Stimulated activated CD4-positive, alpha-beta T cell treated with anti-CD3 and anti-CD28 coated beads, Interleukin-2, amount 100 ng/mL, for 24 hours (primary cell): ENCODE data around the gene PLEKHM3.
"Not testable (repeated sequence)": the region's sequence is repeated elsewhere in the genome, so short reads cannot be mapped to it uniquely, and the experiment has no call there.

Experiments used
- DNase-seq, 2 donors: peaks; one replicate each; pipeline ENCODE4 v3.0.0-alpha.2; 2020

PLEKHM3 gene

DNA sequence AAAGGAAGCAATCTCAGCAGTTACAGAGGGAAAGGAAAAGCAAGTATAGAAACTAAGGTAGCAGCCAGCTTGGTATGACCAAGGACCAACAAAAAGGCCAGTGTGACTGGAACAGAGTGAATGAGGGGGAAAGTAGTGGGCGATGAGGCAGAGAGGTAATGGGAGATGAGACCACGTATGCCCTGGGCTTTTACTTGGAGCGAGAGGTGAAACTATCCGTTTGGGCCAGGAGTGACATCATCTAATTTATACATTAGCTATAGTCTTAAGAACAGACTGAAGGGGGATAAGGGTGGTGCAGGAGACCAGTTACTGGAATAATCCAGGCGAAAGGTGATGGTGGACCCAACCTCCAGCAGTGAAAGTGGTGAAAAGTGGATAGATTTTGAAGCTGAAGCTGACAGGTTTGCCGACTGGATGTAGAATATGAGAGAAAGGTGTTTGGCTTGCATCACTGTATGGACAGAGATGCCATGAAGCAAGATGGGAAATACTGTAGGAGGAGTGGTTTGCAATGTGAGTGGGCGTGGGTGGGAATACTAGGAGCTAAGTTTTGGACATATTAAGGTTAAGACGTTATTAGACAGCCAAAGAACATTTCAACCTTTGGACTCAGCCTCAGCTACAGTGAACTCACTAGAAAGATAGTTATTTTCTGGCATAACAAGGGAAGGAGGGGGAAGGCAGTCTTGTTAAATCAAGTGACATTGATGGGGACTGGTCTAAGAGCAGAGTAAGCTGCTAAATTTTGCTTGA lies 106.0 kb downstream of the PLEKHM3 start:
- no peak for DNase-seq

DNA sequence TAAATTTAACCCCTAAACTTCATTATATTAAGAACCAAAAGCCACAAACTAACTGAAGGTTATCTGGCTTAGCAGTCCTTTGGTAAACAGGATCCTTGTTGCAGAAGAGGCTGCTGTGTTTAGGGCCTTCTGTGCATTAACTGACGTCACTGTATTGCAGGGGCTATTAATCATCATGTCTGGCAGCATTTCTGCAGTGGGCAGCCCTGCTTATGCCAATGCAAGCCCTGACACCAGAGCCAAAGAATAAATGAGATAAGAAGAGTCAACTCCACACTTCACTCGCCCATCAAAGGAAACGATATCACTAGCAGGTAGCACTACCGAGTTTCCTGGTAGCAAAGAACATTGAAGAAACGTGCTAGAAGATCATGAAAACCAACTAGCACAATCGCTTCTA lies 110.6 kb downstream of the PLEKHM3 start:
- DNase-seq = no peak

DNA sequence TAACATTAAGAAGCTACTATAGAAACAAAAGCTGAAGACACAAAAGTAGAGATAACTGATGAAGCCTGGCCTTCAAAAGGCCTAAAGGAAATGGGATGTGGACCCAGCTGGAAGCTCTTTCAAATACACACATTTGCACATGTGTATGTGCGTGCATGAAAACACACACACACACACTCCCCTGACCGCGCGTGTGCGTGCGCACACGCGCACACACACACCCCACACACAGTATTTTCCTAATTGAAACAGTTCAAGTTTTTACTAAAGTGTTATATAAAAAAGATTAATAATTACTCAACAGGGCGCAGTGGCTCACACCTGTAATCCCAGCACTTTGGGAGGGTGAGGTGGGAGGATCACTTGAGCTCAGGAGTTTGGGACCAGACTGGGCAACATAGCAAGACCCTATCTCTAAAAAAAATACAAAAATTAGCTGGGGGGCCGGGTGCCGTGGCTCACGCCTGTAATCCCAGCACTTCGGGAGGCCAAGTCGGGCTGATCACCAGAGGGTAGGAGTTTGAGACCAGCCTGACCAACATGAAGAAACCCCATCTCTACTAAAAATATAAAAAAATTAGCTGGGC lies 111.5 kb downstream of the PLEKHM3 start:
- no peak for DNase-seq

DNA sequence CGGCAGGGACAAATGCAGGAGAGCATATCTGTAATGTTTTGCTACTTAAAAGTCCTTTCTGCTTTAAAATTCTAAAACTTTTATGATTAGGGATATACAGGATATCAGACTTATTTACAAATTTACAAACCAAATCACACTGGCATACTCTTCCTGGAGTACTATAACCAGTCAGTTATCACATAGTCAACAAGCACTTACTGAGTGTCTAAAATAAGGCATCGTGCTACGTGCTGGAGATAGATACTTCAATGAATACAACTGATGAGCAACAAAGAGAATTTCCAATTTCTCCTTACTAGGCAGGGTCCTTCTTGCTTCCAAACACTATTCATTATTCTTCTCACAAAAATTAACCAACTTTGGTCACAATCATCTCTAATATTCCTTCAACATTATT lies 113.5 kb downstream of the PLEKHM3 start:
- no peak for DNase-seq

DNA sequence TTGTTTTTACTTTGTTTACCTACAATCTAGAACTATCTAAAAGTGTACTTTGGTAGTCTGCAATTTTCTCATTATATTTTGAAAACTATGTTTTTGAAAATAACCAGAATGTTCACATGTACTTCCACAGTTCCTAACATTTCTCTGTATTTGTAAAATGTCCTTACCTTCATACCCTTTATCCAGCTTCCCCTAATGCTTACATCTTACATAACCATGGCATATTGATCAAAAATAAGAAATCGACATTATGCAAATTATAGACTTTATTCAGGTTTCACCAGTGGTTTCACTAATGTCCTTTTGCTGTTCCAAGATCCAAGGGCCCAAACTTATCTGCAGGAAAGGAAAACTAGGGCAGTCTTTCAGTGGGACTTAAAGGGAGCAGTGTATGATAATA lies 114.1 kb downstream of the PLEKHM3 start:
- DNase-seq = no peak

DNA sequence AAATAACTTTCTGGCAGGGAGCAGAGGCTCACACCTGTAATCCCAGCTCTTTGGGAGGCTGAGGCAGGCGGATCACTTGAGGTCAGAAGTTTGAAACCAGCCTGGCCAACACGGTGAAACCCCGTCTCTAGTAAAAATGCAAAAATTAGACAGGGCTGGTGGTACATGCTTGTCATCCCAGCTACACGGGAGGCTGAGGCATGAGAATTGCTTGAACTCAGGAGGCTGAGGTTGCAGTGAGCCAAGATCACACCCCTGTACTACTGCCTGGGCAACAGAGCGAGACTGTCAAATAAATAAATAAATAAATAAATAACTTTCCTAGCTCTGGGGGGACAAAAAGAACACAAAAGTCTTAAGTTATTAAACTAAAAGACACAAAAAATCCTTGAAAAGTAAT lies 118.8 kb downstream of the PLEKHM3 start:
- DNase-seq = not testable (repeated sequence)

DNA sequence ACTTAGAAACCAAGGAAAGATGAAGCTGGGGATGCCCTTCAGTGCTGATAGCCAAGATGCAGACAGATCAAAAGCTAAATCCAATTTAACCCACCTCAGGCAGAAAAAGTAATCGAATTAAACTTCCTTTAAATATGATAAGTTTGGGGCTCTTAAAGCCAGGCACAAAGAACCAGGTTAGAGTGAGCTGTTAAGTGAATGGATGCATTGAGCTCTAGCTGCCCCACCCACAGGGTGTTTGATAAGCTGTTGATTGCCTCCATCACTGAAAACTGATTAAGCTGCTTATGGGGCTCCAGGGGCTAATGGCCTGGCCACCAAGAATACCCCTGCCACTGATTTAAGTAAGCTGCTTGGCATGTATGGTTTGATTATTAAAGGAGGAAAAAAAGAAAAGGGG lies 119.8 kb downstream of the PLEKHM3 start:
- no peak for DNase-seq

DNA sequence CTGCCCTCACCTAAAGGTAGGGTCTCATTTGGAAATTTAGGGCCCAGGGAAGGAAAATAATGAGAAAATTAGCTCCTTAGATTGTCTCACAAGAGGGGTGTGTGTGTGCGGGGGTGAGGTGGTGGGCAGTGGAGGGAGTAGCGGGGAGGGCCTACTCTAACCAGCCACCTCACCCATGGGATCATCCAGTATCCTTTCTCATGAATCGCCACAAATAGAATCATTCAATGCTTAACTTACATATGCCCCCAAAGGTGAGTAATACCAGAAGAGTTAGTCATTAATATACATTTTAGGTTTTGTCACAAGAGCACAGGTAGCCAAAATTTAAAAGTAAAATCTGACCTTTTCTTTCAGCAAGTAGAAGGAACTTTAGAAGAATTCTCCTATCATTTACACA lies 122.1 kb downstream of the PLEKHM3 start:
- DNase-seq = no peak

DNA sequence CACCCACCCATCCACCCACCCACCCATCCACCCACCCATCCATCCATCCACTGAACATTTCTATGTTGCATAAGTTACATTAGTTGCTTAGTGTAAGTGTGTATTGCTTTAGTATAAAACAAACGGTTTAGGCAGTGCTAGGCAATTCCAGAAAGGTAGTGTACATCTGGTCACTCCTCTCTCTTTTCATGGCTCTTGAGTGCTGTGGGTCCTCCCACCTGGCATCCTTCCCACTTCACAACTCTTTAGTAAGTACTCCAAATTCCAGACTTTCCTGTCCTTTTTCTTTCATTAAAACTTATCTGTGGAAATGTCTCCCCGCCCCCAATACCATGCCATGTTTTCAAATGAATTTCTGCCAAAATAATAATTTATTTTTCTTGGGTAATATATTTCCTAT lies 122.5 kb downstream of the PLEKHM3 start:
- DNase-seq = no peak

DNA sequence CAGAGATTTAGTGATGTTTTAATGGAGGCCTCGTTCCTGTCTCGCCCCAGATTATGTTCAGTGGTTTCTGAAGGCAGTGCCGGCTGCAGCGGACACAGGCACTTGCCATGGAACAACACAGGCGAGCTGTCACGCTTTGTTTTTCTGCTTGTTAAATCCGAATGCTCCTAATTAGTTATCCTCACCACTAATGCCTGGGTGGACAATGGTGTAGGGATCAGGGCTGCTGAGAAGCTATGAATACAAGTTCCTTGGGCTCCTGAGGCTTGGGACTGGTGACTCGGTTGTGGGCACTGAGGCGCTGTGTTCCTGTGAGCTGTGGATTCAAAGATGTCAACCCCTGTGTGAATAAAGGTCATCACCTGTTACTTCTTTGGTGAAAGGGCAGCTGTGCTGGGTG lies 123.5 kb downstream of the PLEKHM3 start:
- DNase-seq = no peak

DNA sequence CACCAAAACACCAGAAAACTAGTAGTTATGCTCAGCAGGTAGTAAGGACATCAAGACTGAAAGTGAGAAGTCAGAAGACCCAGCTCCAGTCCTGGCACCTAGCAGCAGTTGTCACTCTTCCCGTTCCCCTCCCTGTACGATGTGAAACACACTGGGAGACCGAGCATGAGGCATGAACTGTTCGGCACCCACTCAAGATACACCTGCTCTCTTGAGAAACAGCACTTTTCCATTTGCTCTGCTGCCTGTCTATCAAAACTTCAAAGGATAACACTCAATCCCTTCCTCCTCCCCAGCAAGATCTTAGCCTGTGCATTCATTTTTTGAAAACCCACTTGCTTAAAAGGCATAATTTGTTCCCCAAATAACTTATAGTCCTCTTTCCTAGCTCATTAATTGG lies 123.9 kb downstream of the PLEKHM3 start:
- DNase-seq = no peak

DNA sequence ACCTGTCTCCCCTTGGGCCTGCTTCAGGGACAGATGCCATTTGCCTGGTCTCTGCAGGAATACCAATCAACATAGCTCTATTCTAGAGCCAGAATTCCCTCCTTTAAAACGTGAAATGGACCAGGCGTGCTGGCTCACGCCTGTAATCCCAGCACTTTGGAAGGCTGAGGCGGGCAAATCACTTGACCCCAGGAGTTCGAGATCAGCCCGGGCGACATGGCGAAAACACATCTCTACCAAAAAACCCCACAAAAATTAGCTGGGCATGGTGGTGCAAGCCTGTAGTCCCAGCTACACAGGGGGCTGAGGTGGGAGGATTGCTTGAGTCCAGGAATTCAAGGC lies 127.0 kb downstream of the PLEKHM3 start:
- DNase-seq = no peak

DNA sequence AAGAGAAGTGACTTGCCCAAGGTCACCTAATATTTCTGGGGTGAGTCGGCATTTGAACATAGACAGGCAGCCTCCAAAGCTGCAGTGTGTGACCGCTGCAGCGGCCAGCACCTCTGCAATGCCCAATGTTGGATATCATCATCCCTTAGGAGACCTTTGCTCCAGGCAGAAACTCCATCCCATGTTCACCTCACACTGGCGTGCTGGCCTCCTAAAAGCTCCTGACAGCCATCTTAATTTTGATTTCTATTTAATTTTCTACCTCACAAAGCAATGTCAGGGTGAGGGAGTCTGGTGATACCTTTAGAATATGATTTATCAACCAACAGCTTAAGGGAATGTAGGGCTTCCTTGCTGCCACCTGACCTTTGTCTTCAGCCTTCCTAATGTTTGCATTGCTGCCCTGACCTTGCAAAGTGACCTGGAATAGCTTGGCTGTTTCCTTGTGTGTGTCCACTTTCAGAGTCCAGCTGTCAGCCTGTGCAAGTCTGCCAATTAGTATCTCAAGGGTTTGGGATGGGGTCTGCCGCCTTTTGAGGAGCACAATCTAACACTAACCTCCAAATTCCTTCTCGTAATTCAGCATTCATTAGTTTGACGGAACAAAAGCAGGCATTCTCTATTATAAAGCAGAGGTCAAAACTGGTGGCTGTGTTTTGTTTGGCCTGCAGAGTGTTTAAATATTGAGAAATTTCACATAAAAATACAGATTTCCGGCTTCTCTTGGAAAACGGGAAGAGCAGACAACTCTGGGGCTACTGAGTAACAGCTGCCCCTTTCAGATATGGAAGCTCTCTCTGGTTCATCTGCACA lies 127.6 kb downstream of the PLEKHM3 start:
- DNase-seq = no peak

DNA sequence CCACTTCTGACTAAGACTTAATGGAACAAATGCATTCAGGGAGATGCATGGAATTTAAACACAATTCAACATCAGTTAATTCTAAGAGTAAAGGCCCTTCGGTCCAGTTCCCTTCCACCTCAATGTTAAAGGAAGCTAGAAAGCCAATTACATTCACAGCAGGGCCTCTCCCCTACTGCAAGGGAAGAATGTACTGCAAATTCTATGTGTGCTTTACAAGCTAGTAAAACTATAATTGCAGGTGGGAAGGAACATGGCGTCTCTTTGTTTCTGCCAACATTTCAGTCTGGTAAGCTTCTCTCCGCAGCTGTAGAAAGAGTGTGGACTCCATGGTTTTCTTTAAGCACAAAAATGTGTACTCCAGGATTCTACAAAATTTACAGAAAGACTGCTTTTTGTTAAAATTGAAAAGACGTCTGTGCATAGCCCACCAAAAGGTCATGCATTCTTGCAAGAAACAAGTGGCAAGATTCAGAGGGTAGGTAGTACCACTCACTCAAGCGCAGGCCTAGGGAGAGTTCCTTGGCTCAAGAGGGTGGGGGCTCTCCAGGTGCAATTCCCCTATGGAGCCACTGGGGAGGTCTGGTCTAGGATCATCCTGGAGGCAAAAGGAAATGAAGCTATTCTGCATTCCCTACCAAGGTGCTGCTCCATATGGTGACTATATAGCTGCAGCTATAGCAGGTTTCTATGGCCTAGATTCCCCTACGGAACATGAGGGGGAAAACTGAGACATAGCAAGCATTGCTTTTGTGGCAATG lies 128.6 kb downstream of the PLEKHM3 start:
- no peak for DNase-seq

DNA sequence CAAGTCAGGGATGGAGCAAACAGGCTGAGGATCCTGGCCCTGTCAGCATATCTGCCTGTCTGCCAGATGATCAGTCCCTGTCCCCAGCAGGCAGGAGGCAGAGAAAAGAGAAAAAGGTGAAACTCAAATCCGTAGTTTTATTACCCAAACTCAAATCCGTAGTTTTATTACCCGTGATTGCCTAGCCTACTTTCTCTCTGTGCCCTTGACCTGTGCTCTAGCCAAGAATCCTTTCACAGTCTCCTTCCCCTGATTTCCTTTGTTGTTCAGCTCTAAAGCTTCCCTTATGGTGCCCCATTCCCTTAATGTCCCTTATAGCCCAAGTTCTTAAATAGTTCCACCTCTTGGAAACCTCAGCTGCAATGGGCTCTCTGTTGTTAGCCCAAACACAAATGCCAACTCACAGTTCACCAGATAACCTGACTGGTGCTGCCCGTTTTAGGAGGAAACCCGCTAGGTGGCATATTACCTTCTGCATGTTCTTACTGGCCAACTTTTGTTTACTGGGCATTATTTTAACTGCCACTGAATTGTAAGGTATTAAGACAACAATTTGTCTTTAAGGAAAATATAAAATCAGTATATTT lies 130.0 kb downstream of the PLEKHM3 start:
- DNase-seq = no peak

DNA sequence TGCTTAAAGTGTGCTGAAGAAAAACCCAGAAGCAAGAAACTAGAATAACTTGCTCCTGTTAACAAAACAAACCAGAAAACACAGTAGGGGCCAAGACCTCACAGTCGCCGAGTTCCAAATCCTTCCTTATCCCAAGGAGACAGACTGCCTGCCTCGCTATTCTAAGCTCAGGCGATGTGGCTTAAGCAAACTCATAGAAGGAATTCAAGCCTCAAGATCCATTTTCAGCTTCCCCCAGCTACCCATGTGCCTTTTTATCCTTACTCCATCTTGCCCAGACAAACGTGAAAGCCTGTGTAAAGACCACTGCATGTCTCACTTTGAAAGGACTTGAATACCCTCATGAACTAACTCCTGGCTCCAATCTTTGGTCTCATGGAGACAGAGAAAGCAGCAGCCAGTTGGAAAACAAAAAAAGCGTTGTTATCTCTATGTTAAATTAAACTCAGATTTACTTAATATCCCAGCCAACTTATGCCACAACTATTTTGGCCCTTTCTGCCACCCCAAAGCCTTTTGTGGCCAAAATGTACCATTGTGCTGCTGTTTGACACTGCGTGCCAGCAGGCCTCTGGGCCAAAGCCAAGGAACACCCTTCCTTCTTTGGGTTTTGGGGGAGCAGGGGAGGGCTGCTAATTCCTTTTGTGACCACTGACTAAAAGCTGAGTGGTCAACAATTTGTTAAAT lies 132.5 kb downstream of the PLEKHM3 start:
- DNase-seq = no peak

DNA sequence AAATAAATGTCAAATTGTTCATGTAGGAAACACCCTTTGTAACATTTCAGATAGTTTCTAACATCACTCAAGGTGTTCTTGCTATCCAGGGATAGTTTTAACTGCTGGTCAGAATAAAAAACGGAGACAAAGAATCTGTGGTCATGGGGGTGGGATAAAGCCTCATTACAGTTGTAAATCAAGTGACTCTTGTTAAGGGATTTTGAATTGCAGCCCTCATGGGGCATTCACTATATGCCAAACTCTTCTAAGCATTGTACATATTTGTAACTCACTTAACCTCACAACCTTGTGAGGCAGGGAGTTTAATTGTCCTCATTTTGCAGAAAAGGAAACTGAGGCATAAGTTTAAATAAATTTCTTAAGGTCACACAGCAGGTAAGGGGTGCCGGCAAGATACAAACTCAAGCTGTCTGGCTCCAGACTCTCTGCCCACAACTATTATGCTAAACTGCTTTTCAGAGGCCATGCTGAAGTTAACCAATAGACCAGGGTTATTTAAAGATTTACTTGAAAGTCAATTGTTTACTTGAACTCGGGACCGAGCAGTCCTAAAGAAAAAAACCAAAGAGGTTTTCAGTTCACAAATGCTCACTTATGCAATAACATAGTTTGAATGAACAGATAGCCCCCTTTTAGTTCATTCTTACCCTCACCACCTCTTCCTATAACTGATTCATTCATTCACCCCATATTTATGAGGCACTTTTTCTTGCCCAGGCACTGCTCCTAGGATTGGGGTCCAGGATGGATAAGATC lies 134.1 kb downstream of the PLEKHM3 start:
- DNase-seq = no peak

DNA sequence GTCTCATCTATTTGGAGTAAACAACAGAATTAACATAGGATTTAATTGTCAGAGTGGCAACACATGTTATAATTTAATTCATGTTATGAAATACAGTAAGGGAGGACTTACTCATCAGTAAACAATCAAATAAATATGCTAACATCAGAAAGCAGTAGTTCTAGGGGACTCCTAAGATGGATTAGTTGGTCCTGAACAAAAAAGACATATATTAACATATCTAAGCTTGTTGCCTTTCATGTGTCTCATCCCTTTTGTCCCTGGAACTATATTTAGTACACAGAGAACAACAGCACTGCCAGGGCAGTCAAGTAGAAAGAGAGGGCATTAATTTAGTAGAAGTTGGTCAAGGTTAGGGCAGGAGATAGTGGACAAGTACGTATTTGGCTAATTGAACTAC lies 137.8 kb downstream of the PLEKHM3 start:
- DNase-seq = no peak

DNA sequence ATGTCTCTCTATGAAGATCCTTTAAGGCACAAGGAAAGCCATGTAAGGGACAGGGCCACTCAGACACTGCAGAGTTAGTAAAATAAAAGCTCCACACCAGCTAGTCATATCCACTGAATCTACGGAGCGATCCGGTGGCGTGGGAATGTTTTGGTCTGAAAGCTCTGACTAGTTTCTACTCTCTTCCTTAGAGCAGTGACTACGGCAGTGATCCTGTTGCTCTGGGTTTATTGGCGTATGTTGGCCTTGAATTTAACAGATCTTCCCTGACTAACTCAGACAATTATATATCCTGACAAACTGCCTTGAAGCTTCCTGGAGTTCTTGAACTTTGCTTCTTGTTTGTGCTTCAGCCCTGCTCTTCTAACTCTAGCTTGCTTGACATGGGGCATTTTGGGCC lies 140.3 kb downstream of the PLEKHM3 start:
- no peak for DNase-seq

DNA sequence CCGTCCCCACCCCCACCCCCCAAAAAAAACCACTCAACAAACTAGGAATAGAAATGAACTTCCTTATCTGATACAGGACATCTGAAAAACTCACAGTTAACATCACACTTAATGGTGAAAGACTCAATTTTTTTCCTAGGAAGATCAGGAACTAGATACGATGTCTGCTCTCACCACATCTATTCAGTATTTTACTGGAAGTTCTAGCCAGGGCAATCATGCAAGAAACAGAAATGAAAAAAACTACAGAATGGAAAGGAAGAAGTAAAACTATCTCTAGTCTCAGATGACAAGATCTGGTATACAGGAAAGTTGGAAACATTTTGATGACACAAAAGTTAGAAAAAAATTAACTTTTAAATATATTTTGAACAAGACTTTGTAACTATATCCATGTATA lies 141.2 kb downstream of the PLEKHM3 start:
- DNase-seq = no peak

DNA sequence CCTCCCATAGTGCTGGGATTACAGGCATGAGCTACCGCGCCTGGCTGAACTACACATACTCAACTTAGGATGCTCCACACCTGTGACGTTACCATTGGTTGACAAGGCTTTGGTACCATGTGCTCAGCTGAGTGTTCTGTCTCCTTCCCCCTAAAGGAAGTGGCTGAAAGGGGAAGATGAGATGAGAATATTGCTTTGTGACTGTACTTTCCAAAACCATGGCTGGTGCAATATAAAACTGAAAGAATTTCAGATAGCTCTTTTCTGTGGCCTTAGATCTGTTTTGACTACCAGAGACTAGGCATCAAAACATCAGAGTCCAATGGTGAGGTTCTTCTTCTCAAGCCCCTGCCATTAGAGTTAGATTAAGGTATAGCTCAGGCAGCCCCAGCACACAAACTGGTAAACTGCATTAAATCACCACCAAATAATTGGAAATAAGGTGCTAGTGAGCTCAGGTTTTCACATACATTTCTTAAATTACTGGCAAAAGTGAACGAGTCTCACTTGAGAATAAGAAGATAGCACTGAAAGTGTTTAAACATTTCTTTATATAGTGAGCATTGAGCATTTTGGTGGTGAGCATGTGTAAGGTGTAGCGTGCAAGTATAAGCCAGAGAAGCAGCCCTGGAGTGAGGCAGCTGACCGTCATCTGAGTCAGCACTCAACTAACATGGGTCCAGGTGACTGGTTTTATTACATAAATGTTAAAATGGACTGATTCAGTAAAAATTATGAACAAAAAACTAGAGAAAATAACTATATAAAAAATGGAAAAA lies 142.1 kb downstream of the PLEKHM3 start:
- DNase-seq = no peak
